ENCODE data around the gene TTLL5.

TTLL5 gene

GRCh38 chr14:75781096-75781495, 120.0 kb downstream of the TTLL5 start:
- WGBS (ENCODE audit: extremely low coverage, insufficient coverage, low lambda C conversion rate): no CpG with 5 or more reads among the region's 7 CpGs
- Histone ChIP-seq H2BK120ac (ENCODE audit: low read depth, low read length) (no peak overlapping the region), H3K4me2 (ENCODE audit: low read length) (no peak overlapping the region), H2BK15ac (replicated peaks; ENCODE audit: low read depth) (no peak overlapping the region), H3K79me2 (ENCODE audit: control insufficient read depth, insufficient read depth, low read length) (no peaks in the 10 kb centered on the region), H3K27me3 (ENCODE audit: insufficient read depth, low read length, poor library complexity) (no peaks in the 10 kb centered on the region), H3K4me1 (ENCODE audit: control insufficient read depth, low read depth, low read length) (no peaks in the 10 kb centered on the region), H3K4ac (ENCODE audit: low read depth, low read length) (no peak overlapping the region), H3K4me3 (ENCODE audit: low read length) (no peak overlapping the region), H3K79me1 (ENCODE audit: low read length) (no peaks in the 10 kb centered on the region), H3K9ac (ENCODE audit: low read length) (no peak overlapping the region), H3K18ac (ENCODE audit: low read length) (no peak overlapping the region), H3K36me3 (ENCODE audit: control insufficient read depth, insufficient read depth, low read length) (peaks cover 5% of the 10 kb centered on the region), H3K27ac (ENCODE audit: low read depth, low read length) (no peak overlapping the region), H3K23ac (ENCODE audit: low read length) (no peak overlapping the region), H3K56ac (ENCODE audit: low read length) (no peak overlapping the region), H2AK5ac (ENCODE audit: low read length) (no peak overlapping the region), H4K5ac (ENCODE audit: low read length) (no peak overlapping the region), H2BK5ac (ENCODE audit: low read length) (no peak overlapping the region), H4K8ac (ENCODE audit: low read depth, low read length) (no peak overlapping the region)
- DNase-seq: no peak

- Histone ChIP-seq H3K18ac (ENCODE audit: low read length) (no peak overlapping the region), H3K4me3 (ENCODE audit: low read length) (no peak overlapping the region), H3K56ac (ENCODE audit: low read length) (no peak overlapping the region), H3K9ac (ENCODE audit: low read length) (no peak overlapping the region), H3K27me3 (ENCODE audit: insufficient read depth, low read length, poor library complexity) (no peaks in the 10 kb centered on the region), H3K4ac (ENCODE audit: low read depth, low read length) (no peak overlapping the region), H2BK5ac (ENCODE audit: low read length) (no peak overlapping the region), H3K4me1 (ENCODE audit: control insufficient read depth, low read depth, low read length) (no peaks in the 10 kb centered on the region), H3K27ac (ENCODE audit: low read depth, low read length) (no peak overlapping the region), H3K4me2 (ENCODE audit: low read length) (no peak overlapping the region), H2BK120ac (ENCODE audit: low read depth, low read length) (no peak overlapping the region), H2BK15ac (replicated peaks; ENCODE audit: low read depth) (no peak overlapping the region), H3K36me3 (ENCODE audit: control insufficient read depth, insufficient read depth, low read length) (peaks cover 5% of the 10 kb centered on the region), H3K79me1 (ENCODE audit: low read length) (no peaks in the 10 kb centered on the region), H4K5ac (ENCODE audit: low read length) (no peak overlapping the region), H3K79me2 (ENCODE audit: control insufficient read depth, insufficient read depth, low read length) (no peaks in the 10 kb centered on the region), H3K23ac (ENCODE audit: low read length) (no peak overlapping the region), H2AK5ac (ENCODE audit: low read length) (no peak overlapping the region), H4K8ac (ENCODE audit: low read depth, low read length) (no peak overlapping the region)
- no CpG with 5 or more reads among the region's 5 CpGs for WGBS (ENCODE audit: extremely low coverage, insufficient coverage, low lambda C conversion rate)
- no peak for DNase-seq
Observed at GRCh38 chr14:75783184-75783583, 122.1 kb downstream of the TTLL5 start.

GRCh38 chr14:75783602-75784313, 122.7 kb downstream of the TTLL5 start:
- Histone ChIP-seq H3K9ac (ENCODE audit: low read length) (no peak overlapping the region), H3K4me3 (ENCODE audit: low read length) (no peak overlapping the region), H2BK120ac (ENCODE audit: low read depth, low read length) (no peak overlapping the region), H3K79me1 (ENCODE audit: low read length) (no peaks in the 10 kb centered on the region), H3K4me1 (ENCODE audit: control insufficient read depth, low read depth, low read length) (no peaks in the 10 kb centered on the region), H3K56ac (ENCODE audit: low read length) (no peak overlapping the region), H4K5ac (ENCODE audit: low read length) (no peak overlapping the region), H3K27me3 (ENCODE audit: insufficient read depth, low read length, poor library complexity) (no peaks in the 10 kb centered on the region), H3K36me3 (ENCODE audit: control insufficient read depth, insufficient read depth, low read length) (peaks cover 5% of the 10 kb centered on the region), H3K18ac (ENCODE audit: low read length) (no peak overlapping the region), H3K27ac (ENCODE audit: low read depth, low read length) (no peak overlapping the region), H3K23ac (ENCODE audit: low read length) (no peak overlapping the region), H2BK5ac (ENCODE audit: low read length) (no peak overlapping the region), H4K8ac (ENCODE audit: low read depth, low read length) (no peak overlapping the region), H3K4ac (ENCODE audit: low read depth, low read length) (no peak overlapping the region), H2AK5ac (ENCODE audit: low read length) (no peak overlapping the region), H3K79me2 (ENCODE audit: control insufficient read depth, insufficient read depth, low read length) (no peaks in the 10 kb centered on the region), H2BK15ac (replicated peaks; ENCODE audit: low read depth) (no peak overlapping the region), H3K4me2 (ENCODE audit: low read length) (no peak overlapping the region)
- WGBS (ENCODE audit: extremely low coverage, insufficient coverage, low lambda C conversion rate): no CpG with 5 or more reads among the region's 3 CpGs
- no peak for DNase-seq

GRCh38 chr14:75784314-75784686, 123.3 kb downstream of the TTLL5 start:
- no CpG with 5 or more reads among the region's 3 CpGs for WGBS (ENCODE audit: extremely low coverage, insufficient coverage, low lambda C conversion rate)
- no peak overlapping the region for H3K23ac ChIP-seq (ENCODE audit: low read length)
- H3K9ac ChIP-seq (ENCODE audit: low read length): no peak overlapping the region
- no peak overlapping the region for H3K18ac ChIP-seq (ENCODE audit: low read length)
- H3K27ac ChIP-seq (ENCODE audit: low read depth, low read length): no peak overlapping the region
- no peaks in the 10 kb centered on the region for H3K27me3 ChIP-seq (ENCODE audit: insufficient read depth, low read length, poor library complexity)
- H3K4me1 ChIP-seq (ENCODE audit: control insufficient read depth, low read depth, low read length): no peaks in the 10 kb centered on the region
- no peak overlapping the region for H3K56ac ChIP-seq (ENCODE audit: low read length)
- no peak overlapping the region for H3K4me3 ChIP-seq (ENCODE audit: low read length)
- no peak overlapping the region for H2BK15ac ChIP-seq (replicated peaks; ENCODE audit: low read depth)
- H3K79me1 ChIP-seq (ENCODE audit: low read length): no peaks in the 10 kb centered on the region
- no peaks in the 10 kb centered on the region for H3K79me2 ChIP-seq (ENCODE audit: control insufficient read depth, insufficient read depth, low read length)
- H4K8ac ChIP-seq (ENCODE audit: low read depth, low read length): no peak overlapping the region
- no peak overlapping the region for H3K4ac ChIP-seq (ENCODE audit: low read depth, low read length)
- H2AK5ac ChIP-seq (ENCODE audit: low read length): no peak overlapping the region
- H2BK120ac ChIP-seq (ENCODE audit: low read depth, low read length): no peak overlapping the region
- peaks cover 5% of the 10 kb centered on the region for H3K36me3 ChIP-seq (ENCODE audit: control insufficient read depth, insufficient read depth, low read length)
- H2BK5ac ChIP-seq (ENCODE audit: low read length): no peak overlapping the region
- no peak for DNase-seq
- H4K5ac ChIP-seq (ENCODE audit: low read length): no peak overlapping the region
- no peak overlapping the region for H3K4me2 ChIP-seq (ENCODE audit: low read length)

- no peak overlapping the region for H2BK120ac ChIP-seq (ENCODE audit: low read depth, low read length)
- no peak overlapping the region for H3K4me3 ChIP-seq (ENCODE audit: low read length)
- no peaks in the 10 kb centered on the region for H3K4me1 ChIP-seq (ENCODE audit: control insufficient read depth, low read depth, low read length)
- no peak overlapping the region for H4K5ac ChIP-seq (ENCODE audit: low read length)
- no peaks in the 10 kb centered on the region for H3K27me3 ChIP-seq (ENCODE audit: insufficient read depth, low read length, poor library complexity)
- no peak overlapping the region for H2BK15ac ChIP-seq (replicated peaks; ENCODE audit: low read depth)
- no peak overlapping the region for H3K18ac ChIP-seq (ENCODE audit: low read length)
- H3K23ac ChIP-seq (ENCODE audit: low read length): no peak overlapping the region
- H3K27ac ChIP-seq (ENCODE audit: low read depth, low read length): no peak overlapping the region
- no peak overlapping the region for H4K8ac ChIP-seq (ENCODE audit: low read depth, low read length)
- no CpG with 5 or more reads among the region's 2 CpGs for WGBS (ENCODE audit: extremely low coverage, insufficient coverage, low lambda C conversion rate)
- H3K79me1 ChIP-seq (ENCODE audit: low read length): no peaks in the 10 kb centered on the region
- H3K4me2 ChIP-seq (ENCODE audit: low read length): no peak overlapping the region
- H2BK5ac ChIP-seq (ENCODE audit: low read length): no peak overlapping the region
- DNase-seq: no peak
- H3K36me3 ChIP-seq (ENCODE audit: control insufficient read depth, insufficient read depth, low read length): no peaks in the 10 kb centered on the region
- H3K4ac ChIP-seq (ENCODE audit: low read depth, low read length): no peak overlapping the region
- no peak overlapping the region for H3K56ac ChIP-seq (ENCODE audit: low read length)
- H3K79me2 ChIP-seq (ENCODE audit: control insufficient read depth, insufficient read depth, low read length): no peaks in the 10 kb centered on the region
- H3K9ac ChIP-seq (ENCODE audit: low read length): no peak overlapping the region
- H2AK5ac ChIP-seq (ENCODE audit: low read length): no peak overlapping the region
Observed at GRCh38 chr14:75793806-75794205, 132.8 kb downstream of the TTLL5 start.

GRCh38 chr14:75794615-75795038, 133.6 kb downstream of the TTLL5 start:
- H4K5ac ChIP-seq (ENCODE audit: low read length): no peak overlapping the region
- no peak overlapping the region for H2BK5ac ChIP-seq (ENCODE audit: low read length)
- H3K4me1 ChIP-seq (ENCODE audit: control insufficient read depth, low read depth, low read length): no peaks in the 10 kb centered on the region
- H2BK15ac ChIP-seq (replicated peaks; ENCODE audit: low read depth): no peak overlapping the region
- no peak overlapping the region for H3K4me3 ChIP-seq (ENCODE audit: low read length)
- peak; percentile 14 for DNase-seq
- WGBS (ENCODE audit: extremely low coverage, insufficient coverage, low lambda C conversion rate): no CpG with 5 or more reads among the region's 2 CpGs
- H3K36me3 ChIP-seq (ENCODE audit: control insufficient read depth, insufficient read depth, low read length): no peaks in the 10 kb centered on the region
- H3K4ac ChIP-seq (ENCODE audit: low read depth, low read length): no peak overlapping the region
- H3K23ac ChIP-seq (ENCODE audit: low read length): no peak overlapping the region
- no peak overlapping the region for H3K4me2 ChIP-seq (ENCODE audit: low read length)
- H3K27me3 ChIP-seq (ENCODE audit: insufficient read depth, low read length, poor library complexity): no peaks in the 10 kb centered on the region
- H4K8ac ChIP-seq (ENCODE audit: low read depth, low read length): no peak overlapping the region
- no peak overlapping the region for H3K18ac ChIP-seq (ENCODE audit: low read length)
- H3K79me1 ChIP-seq (ENCODE audit: low read length): no peaks in the 10 kb centered on the region
- H2BK120ac ChIP-seq (ENCODE audit: low read depth, low read length): no peak overlapping the region
- no peak overlapping the region for H3K27ac ChIP-seq (ENCODE audit: low read depth, low read length)
- H3K79me2 ChIP-seq (ENCODE audit: control insufficient read depth, insufficient read depth, low read length): no peaks in the 10 kb centered on the region
- no peak overlapping the region for H3K56ac ChIP-seq (ENCODE audit: low read length)
- no peak overlapping the region for H2AK5ac ChIP-seq (ENCODE audit: low read length)
- no peak overlapping the region for H3K9ac ChIP-seq (ENCODE audit: low read length)

Data from mesendoderm (in vitro differentiated cells).